Osteocyte (in vitro differentiated cells): Measurements from ENCODE around the gene BCAN. TPM values are rescaled to one million over a fixed set of nuclear protein-coding genes. Genes with fewer than 3 reads are reported as not detected.

ENCODE experiments used
- DNase-seq: peaks from one replicate; pipeline ENCODE4 v3.0.0; 2021; ENCODE audit warnings: mixed read lengths; ENCODE audit not compliant: unreplicated experiment; ENCODE audit errors: extremely low spot score
- H3K27ac Mint-ChIP-seq: one replicate; pipeline ENCODE4 v1.8.0; 2021; ENCODE audit warnings: mild to moderate bottlenecking, mixed read lengths; ENCODE audit not compliant: unreplicated experiment
- H3K27me3 Mint-ChIP-seq: one replicate; pipeline ENCODE4 v1.8.0; 2021; ENCODE audit warnings: mixed read lengths; ENCODE audit not compliant: unreplicated experiment
- H3K36me3 Mint-ChIP-seq: one replicate; pipeline ENCODE4 v1.8.0; 2021; ENCODE audit warnings: mixed read lengths; ENCODE audit not compliant: unreplicated experiment
- H3K4me1 Mint-ChIP-seq: one replicate; pipeline ENCODE4 v1.8.0; 2021; ENCODE audit warnings: mixed read lengths; ENCODE audit not compliant: unreplicated experiment
- H3K4me3 Mint-ChIP-seq: one replicate; pipeline ENCODE4 v1.8.0; 2021; ENCODE audit warnings: mild to moderate bottlenecking, moderate library complexity, mixed read lengths; ENCODE audit not compliant: unreplicated experiment
- H3K9me3 Mint-ChIP-seq: one replicate; pipeline ENCODE4 v1.8.0; 2021; ENCODE audit warnings: mixed read lengths; ENCODE audit not compliant: unreplicated experiment
- total RNA-seq: library from RNA; stranded (reverse); gene quantifications from 2 replicates; pipeline ENCODE4 v1.2.1, GENCODE V29; 2021
- TF ChIP-seq, protein P1 (sequence below): fragments of 200-600 bp; sonication (generic); IDR thresholded peaks from 2 replicates; pipeline ENCODE4 v1.5.0; 2021; ENCODE audit warnings: antibody characterized with exemption, mild to moderate bottlenecking, moderate library complexity

BCAN gene
- total RNA-seq, 1 donor from 2014 or later: 0.43 TPM

DNA sequence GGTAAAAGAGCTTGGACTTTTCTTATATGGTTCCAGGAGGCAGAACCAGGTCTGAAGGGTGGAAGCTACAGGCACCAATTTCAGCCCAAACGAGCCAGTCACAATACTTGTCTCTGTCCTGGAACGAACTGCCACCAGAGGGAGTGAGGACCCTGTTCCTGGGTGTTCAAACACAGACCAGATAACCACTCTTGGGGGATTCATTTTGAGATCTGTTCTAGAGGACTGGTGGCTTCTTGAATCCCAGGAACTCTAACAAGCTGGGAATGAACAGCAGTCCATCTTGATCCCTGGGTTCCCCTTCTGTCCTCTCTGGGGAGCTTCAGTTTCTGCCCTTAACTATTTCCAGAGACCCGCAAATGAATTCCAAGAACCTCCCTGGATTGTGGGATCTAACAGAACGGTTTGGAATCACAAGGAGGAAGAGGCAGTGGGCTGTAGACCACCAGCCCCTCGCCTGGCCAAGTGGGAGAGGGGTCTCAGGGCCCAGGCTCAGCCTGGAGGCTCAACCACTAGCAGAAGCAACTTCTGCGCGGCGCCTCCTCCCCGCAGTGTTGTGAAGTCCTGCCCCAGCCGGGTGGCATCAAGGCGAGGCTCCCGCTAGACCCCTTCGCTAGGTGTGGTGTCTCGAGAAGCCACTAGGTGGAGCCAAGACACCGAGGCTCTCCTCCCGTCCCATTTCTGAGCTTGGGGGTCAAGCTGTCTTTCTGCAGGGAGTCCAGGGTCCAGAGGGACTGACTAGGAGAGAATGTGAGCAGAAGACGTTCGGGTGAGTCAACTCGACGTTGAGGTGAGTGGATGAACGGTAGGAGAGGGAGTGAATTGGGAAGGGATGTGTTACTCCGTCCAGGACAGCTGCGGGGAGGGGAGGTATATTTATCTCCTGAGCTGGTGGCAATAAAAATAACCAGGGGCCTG lies 47.4 kb downstream of the BCAN start:
- Mint-ChIP-seq H3K27ac (peak overlapping the region; percentile 86), H3K4me3 (peak overlapping the region; percentile 64), H3K36me3 (no peaks in the 10 kb centered on the region), H3K9me3 (no peaks in the 10 kb centered on the region), H3K4me1 (peaks cover 57% of the 10 kb centered on the region), H3K27me3 (peaks cover 3% of the 10 kb centered on the region)
- TF ChIP-seq, protein P1, sequence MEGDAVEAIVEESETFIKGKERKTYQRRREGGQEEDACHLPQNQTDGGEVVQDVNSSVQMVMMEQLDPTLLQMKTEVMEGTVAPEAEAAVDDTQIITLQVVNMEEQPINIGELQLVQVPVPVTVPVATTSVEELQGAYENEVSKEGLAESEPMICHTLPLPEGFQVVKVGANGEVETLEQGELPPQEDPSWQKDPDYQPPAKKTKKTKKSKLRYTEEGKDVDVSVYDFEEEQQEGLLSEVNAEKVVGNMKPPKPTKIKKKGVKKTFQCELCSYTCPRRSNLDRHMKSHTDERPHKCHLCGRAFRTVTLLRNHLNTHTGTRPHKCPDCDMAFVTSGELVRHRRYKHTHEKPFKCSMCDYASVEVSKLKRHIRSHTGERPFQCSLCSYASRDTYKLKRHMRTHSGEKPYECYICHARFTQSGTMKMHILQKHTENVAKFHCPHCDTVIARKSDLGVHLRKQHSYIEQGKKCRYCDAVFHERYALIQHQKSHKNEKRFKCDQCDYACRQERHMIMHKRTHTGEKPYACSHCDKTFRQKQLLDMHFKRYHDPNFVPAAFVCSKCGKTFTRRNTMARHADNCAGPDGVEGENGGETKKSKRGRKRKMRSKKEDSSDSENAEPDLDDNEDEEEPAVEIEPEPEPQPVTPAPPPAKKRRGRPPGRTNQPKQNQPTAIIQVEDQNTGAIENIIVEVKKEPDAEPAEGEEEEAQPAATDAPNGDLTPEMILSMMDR: peak; percentile 84
- peak; percentile 94 for DNase-seq

DNA sequence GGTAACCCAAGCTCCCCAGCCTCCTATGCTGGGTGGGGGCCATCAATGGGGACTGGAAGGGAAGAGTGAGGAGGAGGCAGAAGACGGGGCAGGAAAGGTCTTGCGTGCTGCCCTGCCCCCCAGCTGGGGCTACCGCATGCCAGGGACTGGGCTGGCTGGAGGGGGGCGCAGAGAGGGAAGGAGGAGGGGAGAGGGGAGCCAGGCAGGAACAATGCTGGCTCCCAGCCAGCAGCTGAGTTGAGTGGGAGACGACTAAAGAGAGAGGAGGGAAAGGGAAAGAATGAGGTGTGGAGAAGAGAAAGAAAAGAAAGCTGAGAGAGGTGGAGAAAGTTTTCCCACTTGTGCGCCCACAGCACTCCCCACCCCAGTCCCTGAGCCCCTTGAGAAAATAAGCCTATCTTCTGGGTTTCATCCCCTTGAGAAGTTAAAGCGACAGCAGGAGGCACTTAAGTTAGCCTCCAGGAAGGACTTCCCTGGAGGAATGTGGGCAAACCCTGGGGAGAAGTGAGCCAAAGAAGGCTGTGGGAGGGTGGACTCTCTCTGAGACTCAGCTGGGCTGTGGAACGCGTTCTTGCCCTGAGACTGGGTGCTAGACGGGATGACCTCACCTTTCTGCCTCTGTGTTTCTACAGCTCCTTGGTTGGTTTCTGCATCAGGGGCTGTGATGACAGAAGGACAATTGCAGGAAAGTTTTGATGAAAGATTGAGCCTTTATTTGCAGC lies 48.2 kb downstream of the BCAN start:
- Mint-ChIP-seq H3K27me3 (peaks cover 3% of the 10 kb centered on the region), H3K4me1 (peaks cover 62% of the 10 kb centered on the region), H3K4me3 (peak overlapping the region; percentile 64), H3K9me3 (no peaks in the 10 kb centered on the region), H3K27ac (peak overlapping the region; percentile 86), H3K36me3 (no peaks in the 10 kb centered on the region)
- TF ChIP-seq, protein P1: no peak
- no peak for DNase-seq

DNA sequence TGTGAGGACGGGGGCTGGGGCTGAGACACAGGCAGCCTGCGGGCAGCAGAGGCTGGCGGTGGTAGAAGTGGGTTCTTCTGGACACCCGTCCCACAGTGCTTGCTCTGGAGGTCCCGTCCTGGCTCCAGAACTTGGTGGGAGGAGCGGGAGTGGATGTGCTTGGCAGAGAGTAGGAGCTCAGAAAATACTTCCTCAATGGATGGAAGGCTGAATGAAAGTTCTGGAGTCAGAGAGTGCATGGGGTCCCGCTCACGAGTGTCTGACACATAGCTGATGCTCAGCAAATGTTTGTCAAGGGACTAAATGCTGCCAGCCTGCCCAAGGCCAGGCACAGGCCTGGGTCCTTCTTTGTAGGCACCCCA lies 48.7 kb downstream of the BCAN start:
- DNase-seq: no peak
- Mint-ChIP-seq H3K27me3 (peaks cover 3% of the 10 kb centered on the region), H3K27ac (peak overlapping the region; percentile 86), H3K4me1 (peaks cover 62% of the 10 kb centered on the region), H3K4me3 (no peak overlapping the region), H3K9me3 (no peaks in the 10 kb centered on the region), H3K36me3 (no peaks in the 10 kb centered on the region)
- TF ChIP-seq, protein P1: no peak

DNA sequence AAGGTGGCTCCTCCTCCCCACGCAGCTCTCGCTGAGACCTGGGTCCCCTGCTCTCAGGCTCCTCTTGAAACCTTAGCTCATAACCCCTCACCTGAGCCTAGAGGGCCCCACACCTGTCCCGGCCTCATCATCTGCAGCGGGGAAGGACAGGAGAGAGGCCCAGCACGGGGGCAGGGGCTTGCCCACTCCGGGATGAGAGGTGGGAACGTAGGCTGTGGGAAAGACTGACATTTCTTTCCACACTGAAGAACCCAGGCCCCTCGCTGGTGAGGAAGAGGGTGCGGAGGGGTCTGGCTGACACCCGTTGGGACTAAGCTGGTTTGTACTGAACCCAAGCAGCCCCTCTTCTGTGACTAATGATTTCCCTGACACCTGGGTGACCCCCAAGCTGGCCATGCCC lies 49.3 kb downstream of the BCAN start:
- peaks cover 62% of the 10 kb centered on the region for H3K4me1 Mint-ChIP-seq
- H3K27ac Mint-ChIP-seq: peak overlapping the region; percentile 59
- no peak for DNase-seq
- H3K36me3 Mint-ChIP-seq: no peaks in the 10 kb centered on the region
- peaks cover 3% of the 10 kb centered on the region for H3K27me3 Mint-ChIP-seq
- H3K9me3 Mint-ChIP-seq: no peaks in the 10 kb centered on the region
- TF ChIP-seq, protein P1: no peak
- no peak overlapping the region for H3K4me3 Mint-ChIP-seq
